ENCODE measurements around the gene PPP1R18. TPM values are rescaled to one million over a fixed set of nuclear protein-coding genes. Genes with fewer than 3 reads are reported as not detected.

Gene PPP1R18
- polyA plus RNA-seq, 4 donors = 39.5 to 41.7 (median 41.3) TPM

DNA sequence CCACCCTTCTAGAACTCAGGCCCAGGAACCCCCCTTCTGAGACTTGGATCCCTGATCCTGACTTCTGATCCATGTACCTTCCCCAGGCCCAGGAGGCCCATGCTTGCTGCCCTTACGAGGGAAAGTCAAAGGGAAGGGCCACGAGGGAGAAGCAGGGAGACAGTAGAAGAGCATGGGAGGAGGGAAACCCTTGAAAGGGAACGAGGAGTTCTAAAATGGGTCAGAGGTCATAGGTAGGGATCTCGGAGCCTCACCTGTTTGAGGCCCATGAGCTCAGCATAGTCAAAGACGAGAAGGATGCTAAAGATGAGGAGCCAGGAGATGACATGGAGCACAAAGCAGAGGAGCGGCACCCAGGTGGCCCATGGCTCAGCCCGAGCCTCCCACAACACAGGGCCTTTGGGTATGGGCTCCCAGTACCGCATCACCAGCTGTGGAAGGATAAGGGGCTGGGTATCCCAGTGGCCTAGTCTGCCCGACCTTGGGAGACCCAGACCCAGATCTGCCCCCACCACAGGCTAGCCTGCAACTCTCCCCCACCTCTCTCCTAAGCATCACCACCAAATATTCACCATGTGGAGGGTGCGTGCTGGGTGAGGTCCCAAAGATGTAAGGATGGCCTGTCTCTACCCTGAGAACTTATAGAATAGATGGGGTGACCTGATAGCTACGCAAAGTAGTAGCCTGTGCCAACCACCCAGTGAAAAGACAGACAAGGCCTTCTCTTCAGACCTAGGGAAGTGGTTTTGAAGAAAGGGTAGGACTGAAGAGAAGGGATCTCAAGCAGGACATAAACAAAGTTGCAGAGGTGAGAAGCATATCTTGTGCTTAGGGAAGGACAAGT lies 2.8 kb upstream of the PPP1R18 start:
- no peak for DNase-seq (ENCODE audit: low read depth in 4 of 4, low spot score in 3 of 4)

DNA sequence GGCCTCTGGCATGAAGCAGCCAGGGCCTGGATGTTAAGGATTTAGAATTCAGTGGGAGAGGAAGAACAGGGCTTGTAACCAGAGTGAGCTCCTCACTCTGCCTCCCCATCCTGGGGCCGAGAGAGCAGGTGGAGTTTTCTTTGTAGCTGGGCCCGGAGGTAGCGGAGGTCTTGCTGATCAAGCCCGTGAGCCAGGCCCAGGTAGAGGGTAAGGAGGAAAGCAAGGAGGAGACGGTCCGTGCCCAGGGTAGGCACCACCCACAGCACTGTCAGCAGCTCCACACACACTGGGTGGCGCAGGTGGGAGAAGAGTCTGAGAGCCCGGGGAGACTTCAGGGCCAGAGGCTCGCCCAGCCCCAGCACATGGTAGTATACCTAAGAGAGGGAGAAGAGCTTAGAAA lies 2.1 kb upstream of the PPP1R18 start:
- DNase-seq (ENCODE audit: low read depth in 4 of 4, low spot score in 3 of 4) = no peak

- DNase-seq (ENCODE audit: low read depth in 4 of 4, low spot score in 3 of 4) = no peak
Observed at GRCh38 chr6:30687659-30688431, 1.4 kb upstream of the PPP1R18 start.

- DNase-seq (ENCODE audit: low read depth in 4 of 4, low spot score in 3 of 4) = peak; percentile 72 to 81 (median 80)
Observed at GRCh38 chr6:30686908-30687658, 638 bp upstream of the PPP1R18 start.

DNA sequence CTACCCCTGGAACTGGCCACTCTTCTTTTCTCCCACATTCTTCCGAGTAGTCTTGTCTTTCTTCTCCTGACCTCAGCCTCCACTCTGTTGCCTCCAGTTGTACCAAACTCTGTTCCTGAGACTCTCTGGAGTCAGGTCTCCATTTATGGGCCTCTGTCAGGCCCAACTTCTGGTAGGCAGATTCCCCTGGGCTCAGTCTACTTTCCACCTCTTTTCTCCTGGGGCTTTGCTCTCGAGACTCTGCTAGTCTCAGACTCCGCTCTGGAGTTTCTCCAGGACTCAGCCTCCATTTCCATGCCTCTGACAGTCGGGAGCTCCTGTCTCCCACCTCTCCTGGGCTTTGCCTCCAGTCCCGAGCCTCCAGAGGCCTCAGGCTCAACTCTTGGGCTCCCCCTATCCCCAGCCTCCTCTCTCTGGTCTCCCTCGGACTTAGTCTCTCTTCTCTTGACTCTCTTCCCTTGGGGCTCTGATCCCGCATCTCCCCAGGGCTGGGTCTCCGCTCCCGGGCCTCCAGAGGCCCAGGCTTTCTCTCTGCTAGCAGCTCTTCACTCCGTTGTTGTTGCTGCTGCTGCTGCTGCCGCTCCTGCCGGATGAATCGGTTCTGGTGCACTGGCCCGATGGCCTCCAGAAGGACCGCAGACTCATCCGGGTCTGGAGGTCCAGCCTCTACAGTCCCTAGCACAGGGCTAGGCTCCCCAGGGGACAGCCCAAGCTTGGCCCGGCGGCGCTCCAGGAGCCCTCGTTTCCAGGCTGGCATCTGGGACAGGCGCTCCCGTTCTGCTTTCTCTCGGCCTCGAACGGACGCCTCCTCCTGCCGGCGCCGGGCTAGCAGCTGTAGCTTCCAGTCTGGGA lies 1.1 kb downstream of the PPP1R18 start:
- no peak for DNase-seq (ENCODE audit: low read depth in 4 of 4, low spot score in 3 of 4)

GRCh38 chr6:30684386-30685156 lies 1.9 kb downstream of the PPP1R18 start:
- no peak for DNase-seq (ENCODE audit: low read depth in 4 of 4, low spot score in 3 of 4)

DNA sequence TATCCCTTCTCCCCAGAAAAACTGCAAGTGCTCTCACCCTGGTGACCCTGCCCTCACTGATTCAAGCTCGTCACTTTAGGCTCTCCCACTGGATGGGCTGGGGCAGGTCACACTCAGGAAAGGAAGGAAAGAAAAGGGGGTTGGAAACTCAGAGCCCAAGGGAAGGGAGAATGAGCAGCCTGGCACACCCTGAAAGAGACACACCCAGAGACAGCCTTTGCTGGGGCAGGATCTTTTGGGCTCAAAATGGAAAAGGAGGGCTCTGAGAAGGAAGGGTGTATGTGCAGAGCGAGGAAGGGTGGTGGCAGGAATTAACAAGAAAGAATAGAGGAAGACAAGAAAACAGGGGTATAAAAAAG lies 2.5 kb downstream of the PPP1R18 start:
- DNase-seq (ENCODE audit: low read depth in 4 of 4, low spot score in 3 of 4) = no peak

DNA sequence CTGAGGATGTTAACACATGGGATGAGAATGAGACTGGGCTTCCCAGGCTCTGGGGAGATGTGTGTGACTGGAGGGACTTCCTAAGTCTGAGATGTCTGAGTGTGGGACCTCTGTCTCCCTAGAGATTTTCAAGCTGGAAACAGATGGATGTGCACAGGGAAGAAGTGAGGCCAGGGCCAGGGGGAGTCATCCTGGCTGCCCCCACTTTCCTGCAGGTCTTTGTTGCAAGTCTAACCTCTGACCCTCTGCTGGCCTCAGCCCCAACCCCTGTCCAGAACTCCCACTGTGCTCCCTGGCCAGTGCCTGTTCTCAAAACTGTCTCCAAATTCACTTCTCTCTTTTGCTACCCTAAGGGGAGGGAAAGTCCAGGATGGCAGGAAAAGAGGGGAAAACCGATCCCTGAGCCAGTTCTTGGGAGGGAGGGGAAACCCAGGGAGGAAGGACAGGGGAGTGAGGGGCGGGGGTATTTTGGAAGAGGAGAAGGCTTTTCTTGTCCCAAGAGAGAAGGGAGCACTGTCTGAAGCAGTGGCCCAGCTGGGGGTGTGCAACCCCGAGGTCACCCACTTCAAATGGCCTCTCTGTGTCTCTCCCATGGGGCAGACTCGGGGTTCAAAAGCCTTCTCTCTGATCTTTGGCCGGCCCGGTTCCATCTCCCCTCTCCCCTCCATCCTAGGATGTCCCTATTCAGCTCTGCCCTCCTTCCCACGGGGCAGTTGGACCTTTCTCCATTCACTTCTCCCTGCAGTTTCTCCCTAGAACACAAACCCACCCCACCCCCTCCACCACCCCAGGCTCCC lies 3.1 kb downstream of the PPP1R18 start:
- DNase-seq (ENCODE audit: low read depth in 4 of 4, low spot score in 3 of 4) = no peak

- no peak for DNase-seq (ENCODE audit: low read depth in 4 of 4, low spot score in 3 of 4)
Observed at GRCh38 chr6:30682143-30683117, 4.0 kb downstream of the PPP1R18 start.

DNA sequence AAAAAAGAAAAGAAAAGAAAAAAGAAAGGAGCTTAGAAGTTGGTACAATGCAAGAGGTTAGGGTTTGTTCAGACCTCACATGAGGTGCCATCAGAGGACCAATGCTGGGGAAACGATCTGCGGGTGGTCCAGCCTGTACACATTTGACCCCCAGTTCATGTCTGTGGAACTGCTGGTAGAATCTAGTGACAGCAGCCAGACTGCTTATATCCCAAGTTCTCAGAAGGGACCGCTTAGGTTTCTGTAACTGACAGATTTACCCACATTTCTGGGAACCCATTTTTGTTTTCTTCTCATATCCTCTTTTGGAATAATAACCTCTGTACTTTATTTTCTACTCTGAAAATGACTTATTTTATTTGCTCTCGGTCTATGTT lies 4.7 kb downstream of the PPP1R18 start:
- no peak for DNase-seq (ENCODE audit: low read depth in 4 of 4, low spot score in 3 of 4)

DNA sequence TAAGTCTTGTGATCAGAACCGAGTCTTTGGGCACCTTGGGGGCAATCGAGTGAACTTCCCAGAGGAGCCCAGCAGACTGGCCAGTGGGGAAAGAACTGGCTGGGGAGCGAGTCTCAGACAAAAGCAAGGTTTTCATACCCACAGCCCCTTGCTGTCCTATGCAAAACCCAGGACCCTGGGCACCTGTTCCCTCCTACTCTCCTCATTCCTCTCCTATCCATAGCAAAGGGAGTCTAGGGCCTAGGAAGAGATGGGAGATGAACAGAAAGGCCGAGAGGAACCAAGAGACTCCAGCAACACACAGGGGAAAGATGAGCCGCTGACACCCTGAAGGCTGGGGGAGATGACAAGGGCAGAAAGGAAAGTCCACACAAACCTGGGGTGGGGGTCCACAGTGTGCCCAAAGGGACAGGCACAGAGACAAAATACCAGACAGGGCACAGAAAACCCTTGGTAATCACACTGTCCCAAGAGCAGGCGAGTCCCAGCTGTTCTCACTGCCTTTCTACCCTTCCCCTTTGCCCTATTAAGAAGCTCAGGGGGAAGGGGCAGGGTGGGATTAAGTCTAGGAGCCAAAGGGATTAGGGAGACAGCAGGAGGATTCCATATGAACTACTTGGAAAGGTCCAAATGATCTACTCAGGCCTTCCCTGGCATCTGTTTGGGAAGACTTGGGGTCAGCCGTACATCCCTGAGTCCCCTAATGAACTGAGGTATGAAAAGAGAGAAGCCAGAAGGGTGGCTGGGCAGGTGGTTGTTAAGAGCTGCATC lies 6.5 kb downstream of the PPP1R18 start:
- DNase-seq (ENCODE audit: low read depth in 4 of 4, low spot score in 3 of 4) = no peak

- peak in 1 of 4 donors; percentile 60 for DNase-seq (ENCODE audit: low read depth in 4 of 4, low spot score in 3 of 4)
Observed at GRCh38 chr6:30678964-30679726, 7.3 kb downstream of the PPP1R18 start.

DNA sequence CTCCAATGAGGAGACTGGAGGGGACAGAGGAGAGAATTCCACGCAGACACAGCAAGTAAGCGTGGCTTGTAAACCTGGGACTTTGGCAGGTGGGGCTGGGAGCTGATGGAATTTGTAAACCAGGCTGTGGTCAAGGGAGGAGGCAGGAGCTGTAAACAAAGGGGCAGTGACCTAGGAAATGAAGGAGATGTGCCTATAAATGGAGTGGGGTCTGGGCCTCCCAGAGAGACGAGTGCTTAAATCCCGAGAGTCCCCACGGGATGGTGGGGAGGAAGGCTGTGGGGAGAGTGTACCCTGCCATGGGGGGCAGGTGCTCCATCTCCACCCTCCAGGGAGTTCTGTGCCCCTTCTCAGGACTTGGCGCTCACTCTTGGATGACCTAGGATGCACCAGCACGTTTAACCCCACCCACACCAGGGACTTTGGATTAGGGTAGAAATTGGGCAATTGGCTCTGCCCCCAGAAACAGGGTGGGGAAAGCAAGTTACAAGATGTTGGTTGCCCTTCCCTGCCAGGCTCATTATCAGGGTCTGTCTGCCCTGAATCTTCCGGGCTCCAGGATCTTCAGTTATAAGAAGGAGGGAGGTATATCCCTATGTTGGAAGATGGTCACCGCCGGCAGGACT lies 9.7 kb downstream of the PPP1R18 start:
- no peak for DNase-seq (ENCODE audit: low read depth in 4 of 4, low spot score in 3 of 4)

DNA sequence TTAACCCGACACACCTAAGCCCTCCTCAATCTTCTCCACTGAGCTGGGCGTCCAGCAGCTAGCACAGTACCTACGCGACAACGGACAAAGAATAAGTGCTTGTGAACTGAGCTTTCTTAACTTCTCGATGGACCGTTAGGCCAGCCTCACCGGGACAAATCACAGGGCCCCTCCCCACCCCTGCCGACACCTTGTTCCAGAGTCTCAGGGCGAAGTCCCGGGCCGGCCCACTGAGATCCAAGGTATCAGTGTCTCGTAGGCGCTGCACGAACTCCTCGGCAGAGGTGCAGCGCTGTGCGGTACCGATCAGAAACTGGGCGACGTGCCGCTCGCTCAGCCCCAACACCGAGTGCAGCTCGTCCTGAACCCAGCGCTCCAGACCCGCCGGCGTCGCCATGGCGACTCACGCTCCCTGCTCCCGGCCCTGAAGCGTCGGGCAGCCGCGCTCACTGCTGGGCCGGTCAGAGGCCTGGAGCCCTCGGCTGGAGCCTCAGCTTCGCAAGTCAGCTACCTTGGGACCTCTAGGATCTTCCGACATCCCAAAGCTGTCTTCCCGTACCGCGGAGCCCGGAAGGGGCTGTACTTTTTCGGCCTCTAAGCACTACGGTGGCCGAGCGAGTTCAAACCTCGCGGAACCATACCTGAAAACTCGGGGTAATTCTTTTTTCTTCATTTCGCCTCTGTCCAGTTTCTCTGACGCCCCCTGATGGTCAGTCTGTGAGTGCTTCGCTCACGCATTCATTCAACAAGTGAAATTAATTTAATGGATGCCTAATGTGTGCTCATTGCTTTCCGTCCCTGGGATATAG lies 13.8 kb downstream of the PPP1R18 start, which contains the start of gene DHX16:
Gene DHX16 (minus strand): TSS at position 562 of the 809 bp plus-strand sequence. CDS start 165 bp downstream, at position 397.
- DNase-seq (ENCODE audit: low read depth in 4 of 4, low spot score in 3 of 4) = peak; percentile 96 to 98 (median 98)
